NK-92 (cell line): ENCODE measurements around the gene IWS1.
"Not testable (repeated sequence)": the region's sequence is repeated elsewhere in the genome, so short reads cannot be mapped to it uniquely, and the experiment has no call there.

Source experiments
- DNase-seq: peaks from one replicate; lab custom pipeline; 2025; ENCODE audit not compliant: unreplicated experiment; lab: John Stamatoyannopoulos, UW

The IWS1 gene

GRCh38 chr2:127561371-127561770 lies 35.1 kb upstream of the IWS1 start:
- no peak for DNase-seq

GRCh38 chr2:127560931-127561280 lies 34.6 kb upstream of the IWS1 start:
- no peak for DNase-seq

DNA sequence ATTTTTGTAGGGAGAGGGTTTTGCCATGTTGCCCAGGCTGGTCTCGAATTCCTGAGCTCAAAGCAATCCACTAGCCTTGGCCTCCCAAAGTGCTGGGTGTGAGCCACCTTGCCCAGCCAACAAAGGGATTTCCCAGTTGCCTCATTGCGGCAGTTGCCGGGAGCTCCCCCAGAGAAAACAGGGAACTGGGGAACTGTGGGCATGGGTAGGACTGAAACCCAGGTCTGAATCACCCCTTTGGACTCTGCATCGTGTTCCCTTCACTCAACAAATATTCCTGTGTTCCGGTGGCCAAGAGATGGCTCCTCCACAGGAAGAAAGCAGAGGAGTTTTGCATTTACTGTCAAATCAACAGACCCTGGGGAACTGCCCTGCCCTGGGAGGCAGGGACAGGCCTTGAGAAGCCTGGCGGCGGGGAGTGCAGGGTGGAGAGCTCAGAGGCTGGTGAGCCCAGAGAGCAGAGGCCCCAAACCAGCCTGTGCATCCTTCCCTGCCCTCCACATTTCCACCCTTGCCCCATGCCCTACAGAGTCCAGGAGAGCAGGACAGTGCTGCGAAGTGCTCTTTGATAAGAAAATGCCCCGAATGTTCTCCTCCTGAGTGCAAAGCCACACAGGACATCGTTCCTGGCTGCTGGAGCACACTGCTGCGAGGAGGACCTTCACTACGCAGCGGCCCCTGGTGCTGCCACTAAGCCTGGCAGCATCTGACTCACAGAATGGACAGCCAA lies 34.1 kb upstream of the IWS1 start:
- no peak for DNase-seq

GRCh38 chr2:127559454-127559853 lies 33.2 kb upstream of the IWS1 start:
- no peak for DNase-seq

DNA sequence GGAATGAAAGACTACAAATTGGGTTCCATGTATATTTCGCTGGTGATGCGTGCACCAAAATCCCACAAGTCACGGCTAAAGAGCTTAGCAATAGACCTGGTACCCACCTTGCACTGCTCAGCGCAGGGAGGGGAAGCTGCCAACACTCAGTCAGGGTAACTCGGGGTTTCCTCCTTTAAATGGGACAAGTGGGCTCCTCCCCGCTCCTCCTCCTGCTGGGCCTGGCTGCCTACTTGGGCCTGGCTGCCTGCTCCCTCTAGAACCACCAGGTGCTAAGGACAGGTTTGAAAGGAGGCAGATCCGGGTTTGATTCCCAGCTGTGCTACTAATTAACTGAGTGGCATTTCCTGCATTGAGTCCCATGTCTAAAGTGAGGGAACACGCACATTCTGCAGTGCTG lies 32.6 kb upstream of the IWS1 start:
- no peak for DNase-seq

- DNase-seq = no peak
Measured at GRCh38 chr2:127552846-127553245, 26.6 kb upstream of the IWS1 start.

- DNase-seq = no peak
Measured at GRCh38 chr2:127552336-127552735, 26.0 kb upstream of the IWS1 start.

DNA sequence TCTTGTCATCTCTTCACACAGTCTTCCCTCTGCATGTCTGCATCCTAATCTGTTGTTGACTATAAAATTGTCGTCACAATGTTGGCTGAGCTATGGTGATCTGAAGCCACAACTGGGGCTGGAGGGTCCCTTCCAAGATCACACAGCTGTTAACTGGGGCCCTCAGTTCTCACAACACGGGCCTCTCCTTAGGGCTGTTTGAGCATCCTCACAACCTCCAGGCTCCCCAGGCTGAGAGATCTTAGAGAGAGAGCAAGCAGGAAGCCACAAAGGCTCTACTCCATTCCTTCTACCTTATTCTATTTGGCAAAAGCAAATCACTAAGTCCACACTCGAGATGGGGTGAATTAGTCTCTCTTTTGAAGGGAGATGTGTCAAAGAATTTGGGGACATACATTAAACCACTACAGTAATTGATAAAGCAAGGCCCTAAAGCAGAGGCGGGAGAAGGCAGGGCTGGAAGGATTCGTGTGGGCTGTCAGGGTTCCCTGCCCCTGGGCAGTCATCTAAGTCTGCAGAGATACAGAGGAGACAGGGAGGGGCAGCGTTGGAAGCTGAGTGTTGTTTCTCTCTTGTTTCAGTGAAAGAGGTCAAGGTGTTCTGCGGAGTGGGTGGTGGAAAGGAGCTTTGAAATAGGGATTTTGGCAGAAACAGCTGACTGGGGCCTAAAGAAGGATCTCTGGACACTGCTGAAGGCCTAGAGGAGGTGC lies 25.1 kb upstream of the IWS1 start:
- no peak for DNase-seq

GRCh38 chr2:127546797-127547196 lies 20.5 kb upstream of the IWS1 start:
- no peak for DNase-seq

DNA sequence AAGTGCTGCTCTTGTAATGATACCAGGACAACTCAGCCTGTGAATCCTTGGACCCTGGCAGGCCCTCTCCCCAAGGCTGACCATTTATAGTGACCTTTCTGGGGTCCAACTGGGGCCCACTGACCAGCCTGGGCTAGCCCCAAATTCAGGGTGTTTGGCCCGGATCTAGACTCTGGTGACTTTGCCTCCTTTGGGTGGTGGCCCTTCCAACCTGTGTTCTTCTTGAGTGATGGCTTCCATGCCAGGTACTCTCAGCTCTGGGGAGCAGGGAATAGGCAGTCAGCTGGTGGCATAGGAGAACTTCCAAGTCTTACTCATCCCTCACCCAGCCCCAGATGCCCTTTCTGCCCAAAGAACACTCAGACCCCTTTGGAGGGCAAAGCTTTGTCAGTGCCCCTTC lies 19.5 kb upstream of the IWS1 start:
- no peak for DNase-seq

DNA sequence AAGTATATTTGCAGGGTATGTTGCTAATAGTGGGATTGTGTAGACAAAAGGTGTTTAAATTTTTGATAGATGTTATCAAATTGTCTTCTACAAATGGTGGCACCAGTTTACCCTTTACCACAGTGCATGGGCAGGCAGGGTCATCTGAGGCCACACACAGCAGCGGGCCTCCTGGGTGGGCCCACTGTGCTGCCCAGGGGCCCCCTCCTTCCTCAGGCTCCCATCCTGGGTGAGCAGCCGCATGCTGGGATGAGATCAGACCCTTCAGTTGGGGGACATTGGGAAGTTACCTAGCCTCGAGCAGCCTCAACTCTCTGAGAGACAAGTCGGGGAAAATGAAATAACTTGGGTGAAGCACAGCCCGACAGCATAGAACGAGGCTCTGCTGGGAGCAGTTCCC lies 18.9 kb upstream of the IWS1 start:
- DNase-seq = no peak

DNA sequence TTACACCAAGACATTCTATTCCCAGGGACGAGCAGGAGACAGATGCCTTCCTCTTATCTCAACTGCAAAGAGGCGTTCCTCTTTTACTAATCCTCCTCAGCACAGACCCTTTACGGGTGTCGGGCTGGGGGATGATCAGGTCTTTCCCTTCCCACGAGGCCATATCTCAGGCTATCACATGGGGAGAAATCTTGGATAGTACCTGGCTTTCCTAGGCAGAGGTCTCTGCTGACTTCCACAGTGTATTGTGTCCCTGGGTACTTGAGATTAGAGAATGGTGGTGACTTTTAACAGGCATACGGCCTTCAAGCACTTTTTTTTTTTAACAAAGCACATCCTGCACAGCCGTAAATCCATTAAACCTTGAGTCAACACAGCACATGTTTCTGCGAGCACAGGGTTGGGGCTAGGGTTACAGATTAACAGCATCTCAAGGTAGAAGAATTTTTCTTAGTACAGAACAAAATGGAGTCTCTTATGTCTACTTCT lies 16.8 kb upstream of the IWS1 start:
- DNase-seq = not testable (repeated sequence)

DNA sequence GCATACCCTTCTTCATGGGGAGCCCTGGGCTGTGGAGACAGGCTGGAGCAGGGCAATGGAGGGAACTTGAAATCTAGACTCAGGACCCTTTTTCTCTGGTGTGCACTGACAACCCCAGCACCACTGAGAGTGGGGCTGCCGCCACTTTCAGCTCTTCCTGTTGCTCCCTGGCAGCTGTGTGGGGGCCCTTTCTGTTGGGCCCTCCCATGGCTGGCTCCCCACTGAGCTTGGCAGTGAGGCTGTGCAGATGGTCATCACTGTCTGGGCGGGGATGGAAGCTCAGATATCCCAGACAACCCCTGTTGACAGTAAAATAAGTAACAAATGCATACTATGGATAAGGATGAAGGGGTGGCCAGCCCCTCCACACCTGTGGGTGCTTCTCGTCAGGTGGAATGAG lies 15.9 kb upstream of the IWS1 start:
- DNase-seq = no peak

GRCh38 chr2:127541809-127542208 lies 15.5 kb upstream of the IWS1 start:
- no peak for DNase-seq

DNA sequence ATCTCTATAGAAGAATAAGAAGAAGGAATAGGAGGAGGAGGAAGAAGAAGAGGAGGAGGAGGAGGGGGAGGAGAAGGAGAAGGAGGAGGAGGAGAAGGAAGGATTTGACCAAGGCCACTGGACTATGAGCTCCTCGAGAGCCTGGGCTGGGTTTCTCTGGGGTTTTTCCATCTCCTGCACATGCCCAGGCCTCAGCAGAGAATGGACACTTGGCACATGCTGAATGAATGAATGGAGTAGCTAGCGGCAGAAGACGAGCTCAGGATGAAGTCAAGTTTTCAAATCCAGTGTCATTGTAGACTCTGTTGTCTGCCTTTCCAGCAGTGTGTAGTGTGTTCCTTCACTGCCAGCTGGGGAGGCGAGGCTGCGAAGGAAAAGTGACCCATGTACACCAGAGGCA lies 11.4 kb upstream of the IWS1 start:
- no peak for DNase-seq

DNA sequence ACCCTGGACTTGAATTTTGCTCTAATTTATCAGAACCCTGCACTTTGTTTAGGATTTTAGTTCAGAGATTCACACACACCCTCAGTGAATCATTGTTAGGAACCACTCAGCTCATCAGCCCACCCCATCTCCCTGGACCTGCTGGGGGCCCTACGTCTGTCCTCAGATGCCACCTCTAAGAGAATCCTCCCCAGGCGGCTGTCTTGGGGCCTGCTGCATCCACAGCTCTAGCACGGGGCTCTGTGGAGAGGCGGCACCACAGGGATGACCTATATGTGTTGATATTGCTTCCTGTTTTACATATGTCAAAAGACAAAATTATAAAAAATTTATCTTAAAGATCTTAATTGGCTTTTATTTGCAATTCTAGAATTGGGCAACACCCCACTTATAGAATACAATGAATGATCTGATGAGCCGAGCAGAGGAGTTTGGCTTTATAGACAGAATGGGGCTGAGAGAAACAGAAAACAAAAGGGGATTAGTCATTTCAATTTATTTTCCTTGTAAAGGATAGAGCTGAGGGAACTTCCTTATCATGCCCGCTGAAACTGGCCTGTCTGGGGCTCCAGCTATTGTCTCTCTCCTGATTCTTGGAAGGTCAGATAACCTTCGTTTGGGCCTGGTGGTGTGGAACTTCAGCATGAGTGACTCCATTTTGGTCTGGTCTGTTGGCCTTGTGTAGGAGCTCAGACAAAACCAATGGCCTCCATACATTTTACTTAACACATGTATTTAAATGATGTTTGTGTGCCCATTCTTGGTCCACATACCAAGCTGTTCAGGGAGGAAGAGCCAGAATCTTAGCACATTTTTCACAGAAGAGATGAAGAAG lies 10.6 kb upstream of the IWS1 start:
- DNase-seq = no peak

GRCh38 chr2:127535918-127536317 lies 9.6 kb upstream of the IWS1 start:
- DNase-seq = no peak

GRCh38 chr2:127535422-127535901 lies 9.2 kb upstream of the IWS1 start, which contains the start of gene MYO7B:
TSS of gene MYO7B (plus strand) at chr2:127535683. CDS start at chr2:127559723, 24,040 bp downstream.
- no peak for DNase-seq

GRCh38 chr2:127532296-127532695 lies 6.0 kb upstream of the IWS1 start:
- DNase-seq = no peak

GRCh38 chr2:127531221-127531648 lies 4.9 kb upstream of the IWS1 start:
- DNase-seq = no peak
